HEK293T (cell line): ENCODE results near the gene PTMA.

Source experiments
- CTCF ChIA-PET: fragments of 350-600 bp; formaldehyde crosslinking; extraction: SDS; loops from one replicate; lab custom pipeline; 2021; ENCODE audit warnings: antibody characterized with exemption, inconsistent platforms; lab: Yijun Ruan, JAX
- POLR2A ChIA-PET: fragments of 350-600 bp; formaldehyde crosslinking; extraction: SDS; loops from one replicate; lab custom pipeline; 2020; ENCODE audit warnings: antibody characterized with exemption, inconsistent platforms; lab: Yijun Ruan, JAX
- DNase-seq: peaks from one replicate; pipeline ENCODE4 v3.0.0; 2012; ENCODE audit warnings: mixed read lengths; ENCODE audit errors: extremely low spot score
- ARNT ChIP-seq: fragments of 450-650 bp; IDR thresholded peaks from 2 replicates; pipeline ENCODE4 v1.6.1; 2017; ENCODE audit warnings: mild to moderate bottlenecking
- BHLHE40 ChIP-seq: fragments of 450-650 bp; IDR thresholded peaks from 2 replicates; pipeline ENCODE4 v1.6.1; 2016; ENCODE audit warnings: mild to moderate bottlenecking, moderate library complexity, borderline replicate concordance
- CTBP1 ChIP-seq: fragments of 450-650 bp; IDR thresholded peaks from 2 replicates; pipeline ENCODE4 v1.6.1; 2016; ENCODE audit warnings: borderline replicate concordance
- ELF4 ChIP-seq: fragments of 450-650 bp; IDR thresholded peaks from 2 replicates; pipeline ENCODE4 v1.6.1; 2017; ENCODE audit warnings: antibody characterized with exemption
- FOXA1 ChIP-seq: fragments of 450-650 bp; IDR thresholded peaks from 2 replicates; pipeline ENCODE4 v1.6.1; 2016; ENCODE audit warnings: mild to moderate bottlenecking
- FOXK2 ChIP-seq: fragments of 450-650 bp; IDR thresholded peaks from 2 replicates; pipeline ENCODE4 v1.6.1; 2016; ENCODE audit warnings: mild to moderate bottlenecking
- FOXM1 ChIP-seq: fragments of 450-650 bp; IDR thresholded peaks from 2 replicates; pipeline ENCODE4 v1.6.1; 2017; ENCODE audit warnings: mild to moderate bottlenecking, borderline replicate concordance
- HDGF ChIP-seq: fragments of 450-650 bp; IDR thresholded peaks from 2 replicates; pipeline ENCODE4 v1.6.1; 2017; ENCODE audit warnings: antibody characterized with exemption, borderline replicate concordance
- L3MBTL2 ChIP-seq: fragments of 450-650 bp; conservative IDR thresholded peaks from 2 replicates; pipeline ENCODE4 v1.6.1; 2016; ENCODE audit warnings: mild to moderate bottlenecking
- LEF1 ChIP-seq: fragments of 450-650 bp; IDR thresholded peaks from 2 replicates; pipeline ENCODE4 v1.6.1; 2017; ENCODE audit warnings: mild to moderate bottlenecking, borderline replicate concordance
- NFRKB ChIP-seq: fragments of 450-650 bp; IDR thresholded peaks from 2 replicates; pipeline ENCODE4 v1.6.1; 2016; ENCODE audit warnings: mild to moderate bottlenecking, moderate library complexity
- SP1 ChIP-seq: fragments of 450-650 bp; IDR thresholded peaks from 2 replicates; pipeline ENCODE4 v1.6.1; 2017
- SUZ12 ChIP-seq: fragments of 450-650 bp; IDR thresholded peaks from 2 replicates; pipeline ENCODE4 v1.6.1; 2016; ENCODE audit warnings: mild to moderate bottlenecking
- TARDBP ChIP-seq: fragments of 450-650 bp; IDR thresholded peaks from 2 replicates; pipeline ENCODE4 v1.6.1; 2016
- ZNF384 ChIP-seq: fragments of 450-650 bp; IDR thresholded peaks from 2 replicates; pipeline ENCODE4 v1.6.1; 2016
- TF ChIP-seq, protein P1 (sequence below): fragments of 450-650 bp; IDR thresholded peaks from 2 replicates; pipeline ENCODE4 v1.6.1; 2016

The PTMA gene

GRCh38 chr2:231707625-231707926 lies 749 bp upstream of the PTMA start:
- no peak for DNase-seq
- ChIA-PET CTCF (interaction anchor here (1.0 to 2.3 kb wide), 4 partner anchors 14 to 74 kb away, joined by 3 to 5 read pairs (median 4); no protein-coding TSS in a partner anchor), POLR2A (interaction anchor here (1.0 to 11.5 kb wide), 6 partner anchors 18 to 240 kb away, joined by 3 to 186 read pairs (median 14); no protein-coding TSS in a partner anchor)
- TF ChIP-seq TARDBP (no peak), L3MBTL2 (peak; percentile 60)

DNA sequence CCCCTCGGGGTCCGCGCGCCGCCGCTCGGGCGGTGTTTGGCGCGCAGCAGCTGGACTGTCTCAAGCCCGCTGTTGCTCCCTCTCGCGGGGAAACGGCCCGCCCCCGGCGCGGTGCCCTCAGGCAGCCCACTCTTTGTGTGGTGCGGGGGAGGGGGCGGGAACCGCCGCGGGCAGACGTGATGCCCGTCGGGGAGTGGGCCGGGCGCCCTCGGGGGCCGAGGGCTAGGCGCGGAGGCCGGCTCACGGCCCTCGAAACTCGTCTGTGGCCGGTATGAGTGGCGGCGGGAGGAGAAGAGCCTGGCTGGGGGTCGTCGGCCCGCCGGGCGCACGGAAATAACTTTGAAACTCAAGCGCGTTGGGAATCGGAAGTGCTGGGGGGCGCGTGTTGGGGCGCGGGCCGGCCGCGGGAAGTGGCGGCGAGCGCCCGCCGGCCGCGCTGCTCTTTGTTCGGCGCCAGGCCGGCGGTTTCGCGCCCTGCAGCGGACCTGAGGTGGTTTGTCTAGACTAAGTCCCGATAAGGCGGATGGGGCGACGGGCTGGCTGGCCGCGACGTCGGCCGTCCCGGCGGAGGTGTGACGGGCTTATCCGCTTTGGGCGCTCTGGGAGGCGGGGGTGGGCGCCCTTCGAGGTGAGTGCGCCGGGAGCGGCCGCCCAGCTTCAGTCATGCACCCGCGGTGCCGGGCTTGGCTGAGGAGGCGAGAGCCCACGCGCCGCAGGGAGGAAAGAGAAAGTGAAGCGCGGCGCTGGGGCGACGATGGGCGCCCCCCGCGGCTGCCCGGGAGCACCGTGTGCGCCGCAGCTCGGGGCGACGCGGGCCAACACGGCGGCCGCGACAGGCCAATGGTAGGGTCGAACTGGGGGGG lies 679 bp downstream of the PTMA start:
- ChIA-PET POLR2A (interaction anchor here (0.8 to 11.5 kb wide), 14 partner anchors 9 to 244 kb away, joined by 3 to 186 read pairs (median 6); partner anchors contain the start of genes NCL and PDE6D), CTCF (interaction anchor here (0.9 to 2.3 kb wide), 6 partner anchors 22 to 123 kb away, joined by 3 to 5 read pairs (median 4); no protein-coding TSS in a partner anchor)
- TF ChIP-seq NFRKB (no peak), BHLHE40 (no peak), CTBP1 (no peak), FOXM1 (no peak), SP1 (no peak), FOXA1 (no peak), LEF1 (no peak), TARDBP (no peak), L3MBTL2 (no peak), HDGF (no peak), ARNT (no peak), ELF4 (no peak)
- TF ChIP-seq, protein P1, sequence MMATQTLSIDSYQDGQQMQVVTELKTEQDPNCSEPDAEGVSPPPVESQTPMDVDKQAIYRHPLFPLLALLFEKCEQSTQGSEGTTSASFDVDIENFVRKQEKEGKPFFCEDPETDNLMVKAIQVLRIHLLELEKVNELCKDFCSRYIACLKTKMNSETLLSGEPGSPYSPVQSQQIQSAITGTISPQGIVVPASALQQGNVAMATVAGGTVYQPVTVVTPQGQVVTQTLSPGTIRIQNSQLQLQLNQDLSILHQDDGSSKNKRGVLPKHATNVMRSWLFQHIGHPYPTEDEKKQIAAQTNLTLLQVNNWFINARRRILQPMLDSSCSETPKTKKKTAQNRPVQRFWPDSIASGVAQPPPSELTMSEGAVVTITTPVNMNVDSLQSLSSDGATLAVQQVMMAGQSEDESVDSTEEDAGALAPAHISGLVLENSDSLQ = no peak
- DNase-seq = no peak

DNA sequence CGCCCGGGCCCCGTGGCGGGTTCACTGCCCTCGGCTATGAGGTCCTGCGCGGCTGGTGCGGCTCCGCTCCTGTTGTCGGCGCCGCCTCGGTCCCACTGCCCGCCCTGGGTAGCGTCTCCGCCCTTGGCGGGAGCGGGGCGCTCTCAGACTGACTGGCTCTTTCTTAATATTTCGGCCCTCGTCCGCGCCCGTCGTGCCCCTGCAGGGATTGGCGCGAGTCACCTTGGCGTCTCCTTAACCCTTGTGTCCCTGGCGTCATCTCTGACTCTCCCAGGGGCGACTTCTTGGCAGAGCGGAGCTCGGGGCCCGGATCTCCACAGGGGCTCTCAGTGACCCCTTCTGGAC lies 1.3 kb downstream of the PTMA start:
- ChIA-PET POLR2A (interaction anchor here (0.9 to 11.5 kb wide), 6 partner anchors 20 to 75 kb away, joined by 4 to 186 read pairs (median 13); no protein-coding TSS in a partner anchor), CTCF (interaction anchor here (1.0 to 1.4 kb wide), 3 partner anchors 32 to 63 kb away, joined by 3 to 6 read pairs (median 5); no protein-coding TSS in a partner anchor)
- TF ChIP-seq FOXA1 (no peak), ZNF384 (no peak), FOXK2 (no peak), SP1 (no peak), CTBP1 (no peak), HDGF (no peak), BHLHE40 (no peak), LEF1 (no peak), SUZ12 (no peak), ELF4 (no peak), ARNT (no peak), L3MBTL2 (no peak), NFRKB (no peak), TARDBP (no peak), FOXM1 (no peak)
- TF ChIP-seq, protein P1 = no peak
- no peak for DNase-seq

GRCh38 chr2:231709981-231710798 lies 1.9 kb downstream of the PTMA start:
- POLR2A ChIA-PET = interaction anchor here (0.9 to 11.5 kb wide), 6 partner anchors 21 to 76 kb away, joined by 4 to 186 read pairs (median 13); no protein-coding TSS in a partner anchor
- CTCF ChIA-PET = interaction anchor here (1.0 to 1.4 kb wide), 3 partner anchors 33 to 64 kb away, joined by 3 to 6 read pairs (median 5); no protein-coding TSS in a partner anchor
- peak; percentile 73 for DNase-seq
- TF ChIP-seq TARDBP = no peak
- no peak for TF ChIP-seq FOXA1
- TF ChIP-seq LEF1 = peak; percentile 48; the same call in 1 of the 2 replicates
- peak; percentile 90 for TF ChIP-seq L3MBTL2
- peak; percentile 95 for TF ChIP-seq ARNT
- no peak for TF ChIP-seq NFRKB
- peak; percentile 62; the same call in 1 of the 2 replicates for TF ChIP-seq FOXM1
- TF ChIP-seq BHLHE40 = no peak
- TF ChIP-seq FOXK2 = no peak
- no peak for TF ChIP-seq CTBP1

DNA sequence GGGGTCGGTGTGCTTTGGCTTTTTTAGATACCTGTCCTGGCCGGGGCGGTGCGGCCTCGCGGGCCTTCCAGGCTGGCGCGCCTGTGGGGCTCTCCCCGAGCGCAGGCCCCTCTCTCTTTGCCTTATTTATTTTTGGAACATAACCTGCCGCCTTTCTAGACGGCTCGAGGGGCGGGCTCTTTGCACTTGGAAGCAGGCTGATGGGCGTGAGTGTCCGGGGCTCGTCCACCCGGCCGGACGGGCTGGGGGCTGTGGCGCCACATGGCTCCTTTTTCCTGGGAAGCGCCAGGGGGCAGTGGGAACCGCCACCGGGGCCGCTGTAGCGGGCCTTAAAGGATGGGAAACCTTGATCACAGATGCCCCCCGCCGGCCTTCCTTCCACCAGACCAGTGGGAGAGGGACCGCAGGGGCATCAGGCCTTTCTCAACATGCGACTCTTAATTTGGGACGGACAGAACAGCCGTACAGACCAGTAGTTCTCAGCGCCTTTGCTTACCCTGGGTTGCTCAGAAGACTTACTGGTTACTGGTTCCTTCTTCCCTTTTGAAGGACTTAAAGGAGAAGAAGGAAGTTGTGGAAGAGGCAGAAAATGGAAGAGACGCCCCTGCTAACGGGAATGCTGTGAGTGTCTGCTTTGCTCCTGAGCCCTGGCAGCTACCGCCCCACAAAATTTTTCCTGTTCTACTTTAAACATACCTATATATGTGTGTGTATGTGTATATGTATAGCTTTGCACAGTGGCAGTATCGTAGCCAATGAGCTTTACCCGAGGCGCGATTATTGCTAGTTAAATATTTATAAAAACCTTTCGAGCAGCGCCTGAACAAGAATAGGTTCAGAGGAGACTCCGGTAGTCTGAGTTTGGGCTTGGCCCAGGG lies 2.7 kb downstream of the PTMA start:
- TF ChIP-seq ELF4 (no peak), ZNF384 (no peak), CTBP1 (no peak), L3MBTL2 (no peak), FOXK2 (no peak), BHLHE40 (no peak), LEF1 (no peak), HDGF (no peak), FOXM1 (no peak), FOXA1 (no peak), SP1 (no peak), ARNT (no peak), SUZ12 (no peak), NFRKB (no peak), TARDBP (no peak)
- TF ChIP-seq, protein P1 = no peak
- POLR2A ChIA-PET = no interaction called here
- DNase-seq = no peak
- CTCF ChIA-PET = no interaction called here
